HG02973 (cell line): ENCODE results near the gene GALNT17.

Source experiments
- ATAC-seq: cut with Tn5 transposase; IDR thresholded peaks from one replicate; pipeline ENCODE4 v1.9.1; 2021; ENCODE audit warnings: moderate library complexity; ENCODE audit not compliant: unreplicated experiment

GALNT17 gene

GRCh38 chr7:71443191-71443530 lies 311.2 kb downstream of the GALNT17 start:
- no peak for ATAC-seq

- no peak for ATAC-seq
Measured at GRCh38 chr7:71444130-71444529, 312.2 kb downstream of the GALNT17 start.

GRCh38 chr7:71453630-71454029 lies 321.7 kb downstream of the GALNT17 start:
- ATAC-seq: no peak

- ATAC-seq: no peak
Measured at GRCh38 chr7:71454981-71455380, 323.0 kb downstream of the GALNT17 start.

GRCh38 chr7:71457021-71457420 lies 325.1 kb downstream of the GALNT17 start:
- no peak for ATAC-seq

GRCh38 chr7:71457846-71458590 lies 326.1 kb downstream of the GALNT17 start:
- no peak for ATAC-seq

GRCh38 chr7:71459132-71459531 lies 327.2 kb downstream of the GALNT17 start:
- no peak for ATAC-seq

GRCh38 chr7:71461572-71461971 lies 329.6 kb downstream of the GALNT17 start:
- no peak for ATAC-seq

GRCh38 chr7:71465741-71466189 lies 333.8 kb downstream of the GALNT17 start:
- ATAC-seq: no peak

- no peak for ATAC-seq
Measured at GRCh38 chr7:71466448-71467145, 334.7 kb downstream of the GALNT17 start.

- no peak for ATAC-seq
Measured at GRCh38 chr7:71470326-71470725, 338.4 kb downstream of the GALNT17 start.

GRCh38 chr7:71470830-71471229 lies 338.9 kb downstream of the GALNT17 start:
- ATAC-seq: no peak

GRCh38 chr7:71472962-71473361 lies 341.0 kb downstream of the GALNT17 start:
- no peak for ATAC-seq

- no peak for ATAC-seq
Measured at GRCh38 chr7:71473366-71473967, 341.5 kb downstream of the GALNT17 start.

GRCh38 chr7:71477441-71477840 lies 345.5 kb downstream of the GALNT17 start:
- ATAC-seq: no peak

- ATAC-seq: no peak
Measured at GRCh38 chr7:71479231-71479630, 347.3 kb downstream of the GALNT17 start.

- no peak for ATAC-seq
Measured at GRCh38 chr7:71480791-71481190, 348.8 kb downstream of the GALNT17 start.

GRCh38 chr7:71482284-71482683 lies 350.3 kb downstream of the GALNT17 start:
- ATAC-seq: no peak

GRCh38 chr7:71484380-71484779 lies 352.4 kb downstream of the GALNT17 start:
- ATAC-seq: no peak

- ATAC-seq: no peak
Measured at GRCh38 chr7:71485586-71485985, 353.6 kb downstream of the GALNT17 start.

GRCh38 chr7:71486414-71486813 lies 354.5 kb downstream of the GALNT17 start:
- ATAC-seq: no peak
